ENCODE data around the gene DIDO1. TPM values are rescaled to one million over a fixed set of nuclear protein-coding genes. Genes with fewer than 3 reads are reported as not detected.

The DIDO1 gene
- total and polyA plus RNA-seq, 2 of the 13 experiments (the other 11 are each of a cell fraction or from before 2014, with no cell fraction given): 75.0 to 75.1 TPM

- TF ChIP-seq TBX2 (CRISPR knock-in tag; IDR thresholded peaks at IDR 0.05; ENCODE audit: borderline replicate concordance) (peak; percentile 91), ERF (CRISPR knock-in tag; IDR thresholded peaks at IDR 0.05) (peak; percentile 93), JDP2 (CRISPR knock-in tag; IDR thresholded peaks at IDR 0.05; ENCODE audit: borderline replicate concordance) (no peak), ZNF639 (CRISPR knock-in tag; conservative IDR thresholded peaks at IDR 0.05) (peak; percentile 97), ZNF263 (CRISPR knock-in tag; IDR thresholded peaks at IDR 0.05) (peak; percentile 52; the same call in 1 of the 2 replicates), PAF1 (CRISPR knock-in tag; IDR thresholded peaks at IDR 0.05) (no peak), PHB2 (IDR thresholded peaks at IDR 0.05; ENCODE audit: partially characterized antibody) (no peak), MLX (CRISPR knock-in tag; IDR thresholded peaks at IDR 0.05) (peak; percentile 78), ETV5 (CRISPR knock-in tag; IDR thresholded peaks at IDR 0.05; ENCODE audit: borderline replicate concordance) (peak; percentile 80), SMC3 (IDR thresholded peaks at IDR 0.05; ENCODE audit: low read length) (no peak), SYNCRIP (IDR thresholded peaks at IDR 0.05; ENCODE audit: insufficient read depth, low read depth, low read length) (no peak), ZFP41 (CRISPR knock-in tag; IDR thresholded peaks at IDR 0.05; ENCODE audit: borderline replicate concordance) (peak; percentile 84; the same call in 1 of the 2 replicates), ZSCAN5A (CRISPR knock-in tag; IDR thresholded peaks at IDR 0.05; ENCODE audit: borderline replicate concordance) (peak; percentile 77), IKZF1 (IDR thresholded peaks at IDR 0.05) (no peak), MLXIP (CRISPR knock-in tag; IDR thresholded peaks at IDR 0.05; ENCODE audit: borderline replicate concordance) (peak; percentile 69; the same call in 1 of the 2 replicates), ZNF580 (CRISPR knock-in tag; IDR thresholded peaks at IDR 0.05; ENCODE audit: borderline replicate concordance, low read depth) (peak; percentile 95; the same call in 1 of the 2 replicates), ZNF276 (CRISPR knock-in tag; IDR thresholded peaks at IDR 0.05; ENCODE audit: low read depth) (peak; percentile 90; the same call in 1 of the 2 replicates), FOXA3 (CRISPR knock-in tag; IDR thresholded peaks at IDR 0.05) (peak; percentile 78), SP1 (IDR thresholded peaks at IDR 0.05) (no peak), SP1 (CRISPR knock-in tag; IDR thresholded peaks at IDR 0.05) (peak; percentile 96)
Measured at GRCh38 chr20:62937268-62938104, 11.2 kb upstream of the DIDO1 start (continued).

Data from HepG2 (cell line).